HG03159 (cell line): Measurements from ENCODE around the gene ANK3.

Experiments used
- ATAC-seq: cut with Tn5 transposase; IDR thresholded peaks from one replicate; pipeline ENCODE4 v1.9.1; 2021; ENCODE audit warnings: mild to moderate bottlenecking, moderate library complexity; ENCODE audit not compliant: unreplicated experiment

ANK3 gene

GRCh38 chr10:60107308-60107976 lies 282.2 kb downstream of the ANK3 start:
- ATAC-seq: no peak

DNA sequence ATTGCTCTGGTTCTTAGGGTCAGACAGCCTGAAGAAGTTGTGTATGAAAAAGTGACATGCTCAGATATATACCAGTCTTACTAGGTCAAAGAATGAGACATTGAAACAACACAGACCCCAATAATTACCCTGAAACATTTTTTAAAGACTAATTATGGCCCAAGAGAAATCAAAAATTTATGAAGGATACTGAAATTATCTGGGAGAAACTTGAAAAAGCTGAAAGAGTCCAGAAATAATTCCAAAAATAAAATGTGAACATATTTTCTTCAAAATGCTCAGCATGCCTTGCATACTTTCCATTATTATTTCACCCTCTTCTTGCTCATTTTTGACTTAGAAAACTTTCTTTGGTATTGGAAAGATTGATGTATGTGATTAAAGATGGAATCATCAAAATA lies 284.4 kb downstream of the ANK3 start:
- no peak for ATAC-seq

DNA sequence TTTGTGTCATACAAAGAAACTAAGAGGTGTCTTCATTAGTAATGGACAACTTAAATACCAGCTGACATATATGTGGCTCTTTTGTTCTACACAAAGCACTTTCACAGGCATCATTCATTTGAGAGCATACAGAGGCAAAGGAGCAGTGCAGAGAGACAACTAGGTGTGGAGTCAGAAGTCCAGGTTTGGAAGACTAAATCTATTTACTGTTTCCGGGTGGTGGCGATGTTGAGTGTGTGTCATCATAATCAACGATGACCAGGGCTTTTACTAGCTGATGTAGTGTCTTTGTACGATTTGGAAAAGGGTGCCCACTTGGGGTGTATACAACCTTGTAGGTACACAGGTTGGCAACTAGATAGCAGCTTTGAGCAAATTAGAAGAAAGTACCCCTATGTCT lies 287.9 kb downstream of the ANK3 start:
- ATAC-seq: no peak

GRCh38 chr10:60099998-60100747 lies 289.5 kb downstream of the ANK3 start:
- peak; percentile 46 for ATAC-seq

GRCh38 chr10:60098677-60099601 lies 290.7 kb downstream of the ANK3 start:
- no peak for ATAC-seq

- ATAC-seq: peak; percentile 75
Measured at GRCh38 chr10:60096761-60097513, 292.7 kb downstream of the ANK3 start.

DNA sequence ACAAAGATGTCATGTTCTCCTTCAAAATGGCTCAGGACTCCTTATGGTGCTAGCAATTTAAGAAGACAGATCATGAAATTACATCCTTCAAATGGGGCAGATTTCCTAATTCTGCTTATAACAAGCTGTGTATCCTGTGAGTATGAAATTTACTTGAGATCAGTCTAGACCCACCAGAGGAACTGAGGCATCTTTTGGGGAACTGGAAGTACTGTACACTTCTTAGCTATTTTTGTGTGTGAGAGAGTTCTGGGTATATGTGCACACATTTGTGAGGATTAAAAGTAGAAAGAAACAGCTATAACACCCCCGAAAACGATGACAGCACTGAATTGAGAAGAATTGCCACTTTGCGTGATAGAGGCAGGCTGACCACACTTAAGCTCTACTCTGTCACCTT lies 296.4 kb downstream of the ANK3 start:
- peak; percentile 58 for ATAC-seq

GRCh38 chr10:60086862-60087261 lies 302.8 kb downstream of the ANK3 start:
- peak; percentile 69 for ATAC-seq

DNA sequence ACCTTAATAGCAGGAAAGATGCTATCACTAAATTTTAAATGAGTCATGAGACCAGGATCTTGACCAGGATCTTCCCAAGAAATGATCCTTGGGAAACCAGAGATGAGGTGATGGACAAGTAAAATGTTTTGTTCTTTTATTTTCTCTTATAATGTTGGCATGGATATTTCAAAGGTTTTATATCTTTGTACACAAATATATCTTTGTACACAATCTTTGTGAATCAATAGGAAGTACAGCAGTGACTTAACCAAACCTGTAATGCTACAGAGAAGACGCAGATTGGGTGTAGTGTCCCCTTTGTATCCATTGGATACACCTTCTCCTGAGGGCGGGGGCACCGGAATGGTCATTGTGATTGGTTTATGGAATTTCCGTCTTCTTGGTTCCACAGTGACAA lies 303.3 kb downstream of the ANK3 start:
- ATAC-seq: no peak

- ATAC-seq: no peak
Measured at GRCh38 chr10:60082744-60083344, 306.8 kb downstream of the ANK3 start.

- ATAC-seq: no peak
Measured at GRCh38 chr10:60082341-60082740, 307.3 kb downstream of the ANK3 start.

DNA sequence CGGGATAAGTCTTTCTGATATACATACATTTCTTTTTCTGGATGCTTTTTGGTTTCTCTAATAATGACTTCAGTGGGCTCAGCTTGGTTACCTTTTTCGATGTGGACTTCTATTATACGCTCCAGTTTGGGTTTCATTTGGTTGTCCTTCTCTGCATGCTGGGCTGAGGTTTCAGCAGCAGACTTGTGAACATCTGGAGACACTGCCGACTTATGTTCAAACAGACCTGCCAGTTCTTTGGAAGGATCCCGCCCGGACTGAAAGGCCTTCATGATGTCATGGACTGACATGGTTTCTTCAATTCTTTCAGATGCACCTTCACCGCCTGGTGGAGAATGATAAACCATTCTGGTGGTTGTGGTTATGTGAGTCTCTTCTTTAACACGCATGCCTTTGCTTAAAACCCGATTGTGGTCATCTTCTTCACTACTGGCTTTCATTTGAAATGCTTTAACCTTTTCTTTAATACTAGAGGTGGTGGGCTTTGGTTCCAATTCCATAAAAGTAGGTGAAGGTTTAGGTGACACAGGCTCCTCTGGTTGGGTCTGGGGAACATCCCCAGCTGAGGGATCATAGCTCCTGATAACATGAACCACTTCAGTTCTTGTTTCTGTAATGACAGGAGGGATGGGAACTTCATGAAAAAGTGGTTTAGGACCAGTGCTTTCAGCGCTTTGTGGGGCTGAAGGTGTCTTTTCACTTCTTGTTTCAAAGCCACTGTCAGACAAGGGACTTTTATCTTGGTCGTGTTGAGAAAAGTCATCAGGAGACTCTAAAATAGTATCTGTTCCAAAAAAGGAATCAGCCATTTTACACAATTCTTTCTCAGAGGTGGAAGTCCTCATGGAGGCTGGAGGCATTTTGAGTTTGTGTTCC lies 315.7 kb downstream of the ANK3 start:
- peak; percentile 86 for ATAC-seq

GRCh38 chr10:60073397-60073780 lies 316.3 kb downstream of the ANK3 start:
- no peak for ATAC-seq

DNA sequence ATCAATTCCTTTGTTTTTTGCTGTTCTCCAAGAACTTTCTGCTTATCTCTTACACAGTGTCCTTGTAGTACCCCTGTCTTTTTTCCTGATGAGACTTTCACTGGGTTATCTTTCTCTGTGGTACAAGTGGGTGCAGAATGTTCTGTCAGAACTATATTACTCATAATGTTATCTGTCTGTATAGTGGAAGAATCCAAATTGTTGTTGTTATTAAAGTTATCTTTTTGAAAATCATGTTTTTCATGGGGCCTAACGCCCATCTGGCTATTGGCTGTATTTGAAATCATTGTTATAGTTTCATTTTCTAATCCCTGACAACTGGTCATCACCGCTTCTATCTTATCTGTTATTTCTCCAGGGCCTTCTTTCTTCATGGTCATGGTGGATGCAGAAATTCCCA lies 320.4 kb downstream of the ANK3 start:
- no peak for ATAC-seq

GRCh38 chr10:60050366-60050765 lies 339.3 kb downstream of the ANK3 start:
- no peak for ATAC-seq

DNA sequence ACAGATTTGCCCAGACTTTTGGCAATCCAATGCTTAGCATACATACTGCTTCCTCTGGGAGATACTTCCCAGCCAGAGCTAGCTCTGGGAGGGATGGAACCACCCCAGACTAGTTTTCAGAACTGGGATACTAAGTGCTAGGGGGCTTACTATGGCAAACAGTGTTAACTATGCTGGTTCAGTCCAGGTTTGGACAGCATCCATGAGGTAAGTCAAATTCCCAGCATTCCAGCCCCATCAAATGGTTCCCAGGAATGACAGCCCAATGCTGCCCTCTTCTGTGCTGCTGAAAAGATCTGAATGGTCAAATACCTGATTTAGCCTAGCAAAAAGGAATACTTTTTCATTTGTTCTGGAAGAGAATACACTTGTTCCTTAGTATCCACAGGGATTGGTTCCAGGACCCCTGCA lies 341.6 kb downstream of the ANK3 start:
- ATAC-seq: no peak

- no peak for ATAC-seq
Measured at GRCh38 chr10:60045571-60045970, 344.1 kb downstream of the ANK3 start.

DNA sequence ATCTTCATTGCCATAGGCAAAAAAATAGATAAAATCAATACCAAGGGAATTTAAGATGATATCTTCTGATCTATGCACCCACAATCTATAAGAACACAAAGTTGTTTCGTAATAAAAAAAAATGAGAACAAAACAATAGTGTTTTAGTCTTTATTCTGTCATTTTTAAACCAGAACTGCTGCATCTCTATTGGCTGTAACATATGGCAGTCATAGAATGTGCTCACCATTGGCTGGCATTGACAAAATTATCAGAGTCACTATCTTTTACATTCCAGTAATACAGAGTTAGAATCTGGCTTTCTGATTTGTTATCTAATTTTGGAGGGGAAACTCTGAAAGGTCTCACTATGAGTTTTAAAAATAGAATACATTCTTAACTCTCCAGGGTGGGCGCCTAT lies 344.7 kb downstream of the ANK3 start:
- ATAC-seq: no peak

DNA sequence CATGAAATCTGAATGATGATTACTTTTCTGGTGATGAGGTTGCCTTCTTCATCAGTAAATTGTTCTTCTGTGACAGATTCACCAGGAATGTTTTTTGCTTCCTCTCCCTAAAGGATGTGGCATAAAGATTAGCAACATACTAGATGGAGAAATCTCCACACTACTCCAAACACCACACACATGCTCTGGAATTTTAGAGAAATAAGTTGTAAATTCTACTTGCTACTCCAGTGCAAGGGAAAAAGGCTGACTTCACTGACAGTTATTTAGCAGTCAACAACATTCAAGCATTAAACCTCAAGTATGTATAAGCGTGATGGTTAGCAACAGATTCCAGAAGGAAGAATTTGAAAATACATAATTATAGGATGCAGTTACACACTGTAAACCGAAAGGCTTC lies 345.4 kb downstream of the ANK3 start:
- ATAC-seq: no peak
